Fibroblast of lung (primary cell): ENCODE measurements around the gene PTPN2. TPM values are rescaled to one million over a fixed set of nuclear protein-coding genes. Genes with fewer than 3 reads are reported as not detected.
A peak's percentile ranks its signal among the peaks of the same experiment; 100 is the strongest.
"Not testable (repeated sequence)": the region's sequence is repeated elsewhere in the genome, so short reads cannot be mapped to it uniquely, and the experiment has no call there.

Source experiments
- DNase-seq, 2 donors: peaks; one replicate each; pipeline versions ENCODE4 v3.0.0 to v3.0.0-alpha.2; 2010; ENCODE audit warnings: low read depth in 2 of 2
- H2AFZ ChIP-seq: 2 replicates; pipeline ENCODE4 v1.5.1; 2012; ENCODE audit warnings: low read length, control low read depth, inconsistent platforms
- H3K27ac ChIP-seq: 2 replicates; pipeline ENCODE4 v1.5.1; 2011; ENCODE audit warnings: low read length, control low read depth; ENCODE audit not compliant: insufficient read depth
- H3K27me3 ChIP-seq: 2 replicates; pipeline ENCODE4 v1.5.1; 2011; ENCODE audit warnings: mild to moderate bottlenecking, low read length; ENCODE audit not compliant: control insufficient read depth, insufficient read depth
- H3K36me3 ChIP-seq: 2 replicates; pipeline ENCODE4 v1.5.1; 2011; ENCODE audit warnings: low read length; ENCODE audit not compliant: control insufficient read depth, insufficient read depth
- H3K4me1 ChIP-seq: 2 replicates; pipeline ENCODE4 v1.5.1; 2011; ENCODE audit warnings: low read length; ENCODE audit not compliant: control insufficient read depth, insufficient read depth; ENCODE audit errors: extremely low read depth
- H3K4me2 ChIP-seq: 2 replicates; pipeline ENCODE4 v1.5.1; 2011; ENCODE audit warnings: low read length, control low read depth; ENCODE audit not compliant: insufficient read depth; ENCODE audit errors: extremely low read depth
- H3K4me3 ChIP-seq, 4 experiments: fragments of 200-600 bp in 1 of 4; sonication (generic) in 1 of 4; replicated peaks in 1 of 4; 2 replicates each; pipeline ENCODE4 v1.5.1; 2011 to 2016; ENCODE audit warnings: low read length in 4 of 4, low read depth in 3 of 4, mild to moderate bottlenecking in 3 of 4, control low read depth in 2 of 4, inconsistent platforms in 1 of 4, mixed read lengths in 1 of 4; ENCODE audit not compliant: insufficient read depth in 1 of 4; ENCODE audit errors: control extremely low read depth in 1 of 4
- H3K79me2 ChIP-seq: 2 replicates; pipeline ENCODE4 v1.5.1; 2012; ENCODE audit warnings: mild to moderate bottlenecking, low read length, inconsistent platforms; ENCODE audit not compliant: control insufficient read depth, insufficient read depth
- H3K9ac ChIP-seq: 2 replicates; pipeline ENCODE4 v1.5.1; 2011; ENCODE audit warnings: mild to moderate bottlenecking, low read length, control low read depth; ENCODE audit not compliant: insufficient read depth
- H3K9me3 ChIP-seq: 2 replicates; pipeline ENCODE4 v1.5.1; 2012; ENCODE audit warnings: low read depth, low read length; ENCODE audit not compliant: control insufficient read depth, insufficient read depth
- H4K20me1 ChIP-seq: 2 replicates; pipeline ENCODE4 v1.5.1; 2011; ENCODE audit warnings: low read length; ENCODE audit not compliant: control insufficient read depth, insufficient read depth; ENCODE audit errors: extremely low read depth
- CTCF ChIP-seq, 2 donors: IDR thresholded peaks in 1 of 2; conservative IDR thresholded peaks in 1 of 2; 1 replicate in 1 of 2; 2 replicates in 1 of 2; pipeline ENCODE4 v1.5.1; 2011 to 2012; ENCODE audit warnings: low read length in 2 of 2, control low read depth in 1 of 2, inconsistent platforms in 1 of 2, low read depth in 1 of 2, mild to moderate bottlenecking in 1 of 2
- EZH2 ChIP-seq: IDR thresholded peaks from 2 replicates; pipeline ENCODE4 v1.5.1; 2012; ENCODE audit warnings: low read length, control low read depth, mild to moderate bottlenecking; ENCODE audit errors: missing control alignments
- polyA plus RNA-seq, 2 donors: library from polyadenylated mRNA; depleted of rRNA in 1 of 2; stranded (reverse) in 1 of 2; unstranded in 1 of 2; fragments of >200 nt; gene quantifications; 2 replicates each; pipeline ENCODE4 v1.2.1, GENCODE V29; 2011 to 2012; ENCODE audit warnings: missing spikeins in 1 of 2
- total RNA-seq: library from RNA; depleted of rRNA; stranded (reverse); fragments of >200 nt; gene quantifications from 2 replicates; pipeline ENCODE4 v1.2.1, GENCODE V29; 2014

The PTPN2 gene
- total and polyA plus RNA-seq, 2 donors (not counting 1 experiment from before 2014, with no cell fraction given) = 23.6 to 23.7 TPM

- no peaks in the 10 kb centered on the region for H3K36me3 ChIP-seq
- no peak for DNase-seq
- H3K9me3 ChIP-seq = no peaks in the 10 kb centered on the region
- no peak overlapping the region for H3K9ac ChIP-seq
- H3K4me3 ChIP-seq = no peak overlapping the region
- TF ChIP-seq EZH2 = no peak
- no peak for TF ChIP-seq CTCF (conservative IDR thresholded peaks at IDR 0.05 in 1 of 2, IDR thresholded peaks at IDR 0.05 in 1 of 2; ENCODE audit: low read depth in 1 of 2, low read length in 2 of 2)
- no peak overlapping the region for H3K4me2 ChIP-seq
- H2AFZ ChIP-seq = no peak overlapping the region
- H3K27me3 ChIP-seq = peaks cover 3% of the 10 kb centered on the region
- no peaks in the 10 kb centered on the region for H3K79me2 ChIP-seq
- no peaks in the 10 kb centered on the region for H4K20me1 ChIP-seq
- H3K4me1 ChIP-seq = no peaks in the 10 kb centered on the region
- H3K27ac ChIP-seq = no peak overlapping the region
Observed at GRCh38 chr18:12779043-12779442, 105.0 kb downstream of the PTPN2 start.

- no peak for DNase-seq
- H3K9ac ChIP-seq = no peak overlapping the region
- no peak overlapping the region for H2AFZ ChIP-seq
Observed at GRCh38 chr18:12777500-12777944, 106.5 kb downstream of the PTPN2 start.

GRCh38 chr18:12776821-12777471 lies 107.1 kb downstream of the PTPN2 start:
- no peak overlapping the region for H3K4me2 ChIP-seq
- no peak for DNase-seq

More at GRCh38 chr18:12777500-12777944, 106.5 kb downstream of the PTPN2 start:
- no peaks in the 10 kb centered on the region for H4K20me1 ChIP-seq
- no peaks in the 10 kb centered on the region for H3K9me3 ChIP-seq
- H3K4me2 ChIP-seq = no peak overlapping the region
- no peak for TF ChIP-seq CTCF (conservative IDR thresholded peaks at IDR 0.05 in 1 of 2, IDR thresholded peaks at IDR 0.05 in 1 of 2; ENCODE audit: low read depth in 1 of 2, low read length in 2 of 2)
- H3K27ac ChIP-seq = no peak overlapping the region
- H3K4me1 ChIP-seq = no peaks in the 10 kb centered on the region
- H3K36me3 ChIP-seq = no peaks in the 10 kb centered on the region
- peak overlapping the region in 1 of 4 experiments; percentile 17 for H3K4me3 ChIP-seq
- no peaks in the 10 kb centered on the region for H3K79me2 ChIP-seq
- peaks cover 3% of the 10 kb centered on the region for H3K27me3 ChIP-seq

GRCh38 chr18:12776415-12776814 lies 107.6 kb downstream of the PTPN2 start:
- H3K36me3 ChIP-seq, H3K9me3 ChIP-seq, H3K4me1 ChIP-seq, DNase-seq, H4K20me1 ChIP-seq, H3K27me3 ChIP-seq, H3K4me3 ChIP-seq, H3K79me2 ChIP-seq, H3K9ac ChIP-seq, H2AFZ ChIP-seq, H3K27ac ChIP-seq, H3K4me2 ChIP-seq: not testable (repeated sequence)

More at GRCh38 chr18:12776821-12777471, 107.1 kb downstream of the PTPN2 start:
- H3K79me2 ChIP-seq = no peaks in the 10 kb centered on the region
- no peaks in the 10 kb centered on the region for H3K36me3 ChIP-seq
- peaks cover 3% of the 10 kb centered on the region for H3K27me3 ChIP-seq
- no peak overlapping the region for H3K27ac ChIP-seq
- H3K9me3 ChIP-seq = no peaks in the 10 kb centered on the region
- H3K4me3 ChIP-seq = peak overlapping the region in 1 of 4 experiments; percentile 7
- no peaks in the 10 kb centered on the region for H3K4me1 ChIP-seq
- H2AFZ ChIP-seq = no peak overlapping the region
- H3K9ac ChIP-seq = no peak overlapping the region
- no peaks in the 10 kb centered on the region for H4K20me1 ChIP-seq
- TF ChIP-seq EZH2 = no peak
- TF ChIP-seq CTCF (conservative IDR thresholded peaks at IDR 0.05 in 1 of 2, IDR thresholded peaks at IDR 0.05 in 1 of 2; ENCODE audit: low read depth in 1 of 2, low read length in 2 of 2) = no peak
